ENCODE data around the gene CSNK1D.

The CSNK1D gene

GRCh38 chr17:82273327-82274133 is at the start of gene CSNK1D:
Gene CSNK1D, minus strand, starts transcription at chr17:82273700. Its CDS starts 319 bp downstream, at chr17:82273381.
- peak; percentile 44 for DNase-seq

- DNase-seq: no peak
These were observed 49.3 kb upstream of the CSNK1D start for GRCh38 chr17:82322526-82323453.

- DNase-seq: no peak
These were observed 48.5 kb upstream of the CSNK1D start for GRCh38 chr17:82321947-82322466.

- no peak for DNase-seq
These were observed 47.7 kb upstream of the CSNK1D start for GRCh38 chr17:82320956-82321927.

- DNase-seq: no peak
These were observed 46.8 kb upstream of the CSNK1D start for GRCh38 chr17:82320140-82320840.

GRCh38 chr17:82319619-82320062 is 46.1 kb upstream of the CSNK1D start:
- DNase-seq: no peak

- no peak for DNase-seq
These were observed 45.5 kb upstream of the CSNK1D start for GRCh38 chr17:82318772-82319606.

GRCh38 chr17:82318169-82318498 is 44.6 kb upstream of the CSNK1D start:
- no peak for DNase-seq

- DNase-seq: no peak
These were observed 44.1 kb upstream of the CSNK1D start, which contains the start of gene CD7 for GRCh38 chr17:82317394-82318168. Gene CD7, minus strand, starts transcription at chr17:82317608. Its CDS starts 113 bp downstream, at chr17:82317495.

GRCh38 chr17:82316651-82317393 is 43.3 kb upstream of the CSNK1D start:
- no peak for DNase-seq

- DNase-seq: no peak
These were observed 42.3 kb upstream of the CSNK1D start for GRCh38 chr17:82315703-82316358.

- no peak for DNase-seq
These were observed 41.5 kb upstream of the CSNK1D start for GRCh38 chr17:82314727-82315605.

- DNase-seq: no peak
These were observed 40.7 kb upstream of the CSNK1D start for GRCh38 chr17:82314012-82314726.

- no peak for DNase-seq
These were observed 39.9 kb upstream of the CSNK1D start for GRCh38 chr17:82313195-82314011.

- DNase-seq: no peak
These were observed 38.5 kb upstream of the CSNK1D start for GRCh38 chr17:82311971-82312370.

- no peak for DNase-seq
These were observed 37.4 kb upstream of the CSNK1D start for GRCh38 chr17:82310877-82311276.
